NCI-H2029 (cell line): Measurements from ENCODE around the gene KCNJ12.
"Not testable (repeated sequence)": the region's sequence is repeated elsewhere in the genome, so short reads cannot be mapped to it uniquely, and the experiment has no call there.

Source experiments
- DNase-seq: peaks from one replicate; lab custom pipeline; 2025; lab: John Stamatoyannopoulos, UW

The KCNJ12 gene

GRCh38 chr17:21422311-21423189, 46.4 kb downstream of the KCNJ12 start:
- DNase-seq = not testable (repeated sequence)

GRCh38 chr17:21423190-21423493, 47.0 kb downstream of the KCNJ12 start:
- DNase-seq = not testable (repeated sequence)

DNA sequence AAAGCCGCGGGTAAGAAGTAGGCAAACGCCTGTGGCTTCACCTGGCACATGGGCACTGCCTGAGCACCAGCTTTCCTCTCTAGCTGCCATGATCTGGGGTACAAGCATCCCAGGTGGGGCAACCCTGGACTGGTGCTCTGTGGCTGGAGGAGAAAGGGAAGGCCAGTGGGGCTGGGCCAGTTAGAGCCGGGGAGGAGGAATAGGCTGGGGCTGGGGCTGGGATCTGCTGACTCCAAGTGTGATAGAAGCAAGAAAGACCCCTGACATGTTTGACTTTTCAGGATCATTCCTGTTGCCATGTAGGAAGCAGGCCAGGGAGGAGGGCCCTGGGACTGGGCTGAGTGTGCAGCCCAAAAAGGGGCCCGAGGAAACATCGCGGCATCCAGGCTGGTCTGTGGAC, 48.5 kb downstream of the KCNJ12 start:
- DNase-seq = not testable (repeated sequence)

DNA sequence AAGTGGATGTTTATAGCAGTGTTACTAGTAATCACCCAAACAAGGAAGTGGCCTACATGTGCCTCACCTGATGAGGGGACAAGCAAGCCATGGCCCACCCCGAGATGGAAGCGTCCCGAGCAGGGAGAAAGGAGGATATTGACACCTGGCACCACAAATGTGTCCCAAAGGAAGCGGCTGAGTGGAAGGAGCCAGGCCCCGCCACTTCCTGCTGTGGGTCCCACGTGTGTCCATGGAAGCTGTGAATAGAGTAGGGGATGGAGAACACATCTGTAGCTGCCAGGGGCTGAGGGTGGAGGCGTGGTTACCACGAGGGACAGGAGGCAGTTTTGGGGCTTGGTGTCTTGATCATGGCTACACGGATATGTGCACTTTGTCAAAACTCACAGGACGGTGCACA, 49.2 kb downstream of the KCNJ12 start:
- DNase-seq = no peak

DNA sequence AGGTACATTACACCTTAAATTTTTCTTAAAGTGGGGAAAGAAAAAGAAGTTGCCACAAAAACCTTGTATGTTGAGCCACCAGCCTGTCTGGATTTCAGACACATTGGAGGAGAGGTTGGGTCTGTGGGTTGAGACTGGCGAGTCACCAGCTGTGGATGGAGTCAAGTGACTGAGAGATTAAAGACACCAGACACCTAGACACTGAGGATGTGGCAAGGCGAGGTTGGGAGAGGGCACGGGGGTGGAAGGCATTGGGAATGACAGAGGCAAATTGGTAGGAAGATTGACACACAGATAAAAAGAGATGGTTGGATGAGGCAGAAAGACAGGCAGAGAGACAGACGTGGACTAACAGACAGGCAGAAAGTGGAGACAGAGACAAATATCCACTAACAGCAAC, 49.6 kb downstream of the KCNJ12 start:
- no peak for DNase-seq

- not testable (repeated sequence) for DNase-seq
Measured at GRCh38 chr17:21426246-21426645, 50.1 kb downstream of the KCNJ12 start.

- not testable (repeated sequence) for DNase-seq
Measured at GRCh38 chr17:21426876-21427275, 50.7 kb downstream of the KCNJ12 start.

DNA sequence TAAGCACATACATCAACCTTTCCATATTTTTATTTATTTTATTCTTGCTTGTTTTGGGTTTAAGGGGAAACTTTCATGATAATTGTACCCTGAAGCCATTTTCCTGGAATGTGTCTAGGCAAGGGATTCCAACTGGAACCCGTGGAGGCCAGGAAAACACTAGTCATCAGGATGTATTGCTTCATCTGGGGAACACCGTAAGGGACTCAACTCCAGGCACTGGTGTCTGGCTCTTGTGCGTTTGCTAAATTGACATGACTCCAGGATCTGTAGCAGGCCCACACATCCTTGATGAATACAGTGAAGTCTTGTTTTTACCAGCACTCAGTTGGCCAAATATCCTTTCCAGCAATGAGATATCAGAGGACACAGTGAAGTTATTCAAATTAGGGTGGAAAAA, 51.6 kb downstream of the KCNJ12 start:
- DNase-seq = not testable (repeated sequence)

GRCh38 chr17:21428752-21429424, 52.7 kb downstream of the KCNJ12 start:
- DNase-seq = not testable (repeated sequence)

DNA sequence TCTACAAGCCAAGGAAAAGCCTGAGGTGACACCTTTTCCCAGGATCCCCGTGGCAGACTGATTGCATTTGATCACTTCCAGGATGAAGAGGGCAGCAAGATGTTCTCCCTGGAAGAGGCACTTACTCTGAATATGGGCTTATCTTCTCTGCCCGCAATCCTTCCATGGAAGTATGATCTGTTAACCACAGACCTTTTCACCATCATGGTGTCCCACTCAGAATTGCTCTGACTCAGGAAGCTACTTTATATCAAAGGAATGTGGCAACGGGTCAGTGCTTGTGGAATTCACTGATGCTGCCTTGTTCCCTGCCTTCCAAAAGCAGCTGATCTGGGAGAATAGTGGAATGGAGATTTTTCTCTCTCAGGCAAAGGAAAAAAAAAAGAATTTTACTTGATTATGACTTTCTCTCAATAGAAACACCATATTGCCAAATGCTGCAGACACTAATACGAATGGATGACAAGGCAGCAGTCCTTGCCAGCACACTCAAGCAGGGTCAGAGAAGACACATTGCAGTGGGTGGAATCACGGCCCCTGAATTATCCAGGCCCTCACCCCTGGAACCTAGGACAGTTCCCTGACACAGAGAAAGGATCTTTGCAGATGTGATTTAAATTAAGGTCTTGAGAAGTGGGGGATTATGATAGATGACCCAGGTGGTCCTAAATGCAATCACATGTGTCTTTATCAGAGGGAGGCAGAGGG, 53.9 kb downstream of the KCNJ12 start:
- DNase-seq = not testable (repeated sequence)

DNA sequence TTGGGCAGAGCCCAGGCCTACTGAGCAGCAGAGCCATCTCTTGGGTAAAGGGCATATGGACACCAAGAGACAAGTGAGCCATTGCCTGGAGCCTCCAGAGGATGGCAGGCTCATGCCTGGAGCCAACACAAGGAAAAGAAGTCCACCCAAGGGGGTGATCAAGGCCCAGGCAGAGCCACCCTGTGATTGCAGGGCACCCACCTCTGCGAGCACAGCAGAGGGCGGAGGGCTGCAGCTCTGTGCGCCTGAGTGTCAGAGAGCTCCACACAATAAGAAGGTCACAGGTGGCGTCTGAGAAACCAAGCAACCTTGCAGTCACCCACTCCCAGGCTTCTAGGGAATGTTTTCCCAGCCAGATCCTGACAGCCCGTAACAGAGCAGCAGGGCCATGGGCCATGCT, 57.8 kb downstream of the KCNJ12 start:
- not testable (repeated sequence) for DNase-seq

DNA sequence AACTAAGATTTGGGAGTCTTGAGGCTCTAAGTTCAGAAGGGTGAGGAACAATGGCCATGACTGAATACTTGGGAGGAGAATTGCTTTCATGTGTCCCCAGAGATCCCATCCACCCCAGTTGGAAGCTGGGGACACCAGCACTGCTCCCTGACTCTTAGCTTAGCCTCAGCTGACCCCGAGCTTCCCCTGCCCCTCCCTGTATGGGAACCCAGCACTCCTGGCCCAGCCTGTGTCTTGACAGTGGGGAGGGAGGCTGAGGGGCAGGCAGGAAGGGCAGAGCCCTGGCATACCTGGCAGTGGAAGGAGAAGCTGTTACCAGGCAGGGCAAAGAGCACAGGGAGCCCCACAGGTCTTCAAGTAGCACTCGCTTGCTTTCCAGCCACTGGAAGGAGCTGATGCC, 58.8 kb downstream of the KCNJ12 start:
- DNase-seq = not testable (repeated sequence)

GRCh38 chr17:21436481-21436880, 60.3 kb downstream of the KCNJ12 start:
- DNase-seq = not testable (repeated sequence)

DNA sequence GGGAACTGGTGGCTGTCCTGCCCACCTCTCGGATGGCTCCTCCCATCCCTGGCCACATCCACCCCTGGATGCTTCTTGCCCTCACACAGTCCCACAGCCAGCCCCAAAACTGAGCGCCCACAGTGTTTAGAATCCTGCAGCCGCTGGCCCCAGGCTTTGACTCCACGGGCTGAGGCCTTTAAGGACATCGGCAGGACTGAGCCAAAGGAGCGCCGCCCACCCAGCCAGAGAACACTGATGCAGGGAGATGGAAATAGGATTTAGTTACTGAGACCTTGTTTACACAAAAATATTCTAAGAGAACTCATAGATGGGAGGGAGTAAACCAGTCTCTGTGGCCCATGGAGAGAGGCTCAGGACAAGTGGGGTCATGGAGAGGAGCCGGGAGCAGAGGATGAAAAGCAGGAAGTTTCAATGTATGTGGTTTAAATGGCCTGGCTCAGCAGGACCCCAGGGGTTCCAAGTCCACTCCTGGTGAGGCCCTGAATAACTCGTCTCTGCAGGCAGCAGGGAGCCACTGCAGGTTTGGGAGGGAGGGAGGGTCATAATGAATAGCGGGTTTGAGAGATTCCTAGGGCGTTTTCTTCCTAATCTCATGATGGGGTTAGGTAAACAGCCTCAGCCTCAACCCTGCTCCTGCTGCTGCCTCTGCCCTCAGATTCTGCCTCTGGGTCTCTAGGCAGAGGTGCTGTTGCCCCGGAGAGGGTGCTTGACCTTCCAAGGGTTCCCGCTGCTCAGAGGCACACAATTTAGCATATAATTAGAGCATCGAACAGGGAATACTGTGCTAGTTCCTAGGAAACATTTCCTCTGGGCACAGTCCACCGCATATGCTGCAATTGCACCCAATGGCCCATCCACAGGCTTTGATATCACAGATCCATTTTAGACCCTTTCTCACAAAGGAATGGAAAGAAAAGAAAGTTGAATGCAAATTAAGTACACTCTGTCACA, 61.0 kb downstream of the KCNJ12 start:
- not testable (repeated sequence) for DNase-seq

- not testable (repeated sequence) for DNase-seq
Measured at GRCh38 chr17:21438316-21439014, 62.3 kb downstream of the KCNJ12 start.

- not testable (repeated sequence) for DNase-seq
Measured at GRCh38 chr17:21439015-21439336, 62.8 kb downstream of the KCNJ12 start.

DNA sequence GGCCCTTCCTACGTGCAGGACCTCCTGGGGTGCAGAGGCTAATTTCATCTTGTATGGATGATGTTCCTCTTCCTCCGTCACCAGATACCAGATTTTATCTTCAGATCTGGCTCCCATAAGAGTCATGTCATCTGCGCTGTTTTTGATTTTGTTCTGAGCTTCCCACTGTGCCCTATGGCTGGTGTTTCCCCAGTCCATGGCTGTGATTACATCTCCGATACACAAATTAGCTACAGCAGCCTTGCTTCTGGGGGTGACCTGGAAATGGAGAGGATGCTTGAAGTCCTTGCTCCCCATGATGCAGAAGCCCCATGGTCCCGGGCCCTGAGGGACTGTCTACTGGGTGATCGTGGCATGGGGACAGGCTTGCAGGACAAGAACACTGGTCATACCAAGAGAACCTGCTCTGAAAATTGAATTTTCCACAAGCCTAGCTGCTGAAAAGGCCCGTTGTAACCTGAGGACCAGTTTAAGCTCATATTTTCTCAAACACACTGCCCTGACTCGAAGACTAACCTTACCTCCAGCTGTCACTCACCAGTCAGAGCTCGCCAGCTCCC, 69.0 kb downstream of the KCNJ12 start:
- DNase-seq = no peak

DNA sequence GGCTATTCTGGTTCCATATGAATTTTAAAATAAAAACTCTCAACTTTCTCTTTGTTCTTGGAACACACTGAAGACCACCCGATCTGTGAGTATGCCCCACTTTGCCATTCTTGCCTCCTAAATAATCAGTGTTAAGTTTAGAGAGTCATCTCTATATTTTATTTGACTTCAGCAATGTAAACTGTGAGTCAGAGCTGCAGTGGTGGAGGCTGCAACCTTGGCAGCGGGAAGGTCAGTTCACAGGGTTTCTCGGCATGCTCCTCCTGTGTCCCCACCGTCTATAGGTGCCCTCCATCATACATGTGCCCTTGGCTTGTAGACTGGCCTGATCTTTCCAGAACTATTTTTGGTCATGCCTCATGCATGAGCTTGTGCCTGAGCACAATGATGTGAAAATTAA, 71.4 kb downstream of the KCNJ12 start:
- not testable (repeated sequence) for DNase-seq

- not testable (repeated sequence) for DNase-seq
Measured at GRCh38 chr17:21449891-21450290, 73.7 kb downstream of the KCNJ12 start.

DNA sequence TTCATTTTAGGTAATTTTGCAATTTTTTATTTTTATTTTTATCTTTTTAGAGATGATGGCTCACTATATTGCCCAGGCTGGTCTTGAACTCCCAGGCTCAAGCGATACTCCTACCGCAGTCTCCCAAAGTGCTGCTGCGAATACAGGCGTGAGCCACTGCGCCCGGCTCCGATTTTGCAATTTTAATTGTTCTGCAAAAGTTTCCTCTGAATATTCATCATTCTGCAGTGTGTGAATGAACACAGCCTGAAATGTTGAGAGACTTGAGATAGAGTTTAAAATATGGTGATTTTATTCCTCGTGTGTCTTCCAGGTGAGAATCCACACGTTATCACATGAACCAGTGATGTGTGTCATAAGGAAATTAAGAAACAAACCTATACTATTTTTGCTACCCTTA, 75.8 kb downstream of the KCNJ12 start:
- no peak for DNase-seq
